Gastrocnemius medialis (tissue), 4 donors: Measurements from ENCODE around the gene SLC66A2.

Experiments used
- CTCF ChIP-seq, 5 experiments: fragments of 450-650 bp in 3 of 5; fragments of 200-600 bp in 2 of 5; sonication (generic) in 2 of 5; IDR thresholded peaks in 4 of 5; conservative IDR thresholded peaks in 1 of 5; 1 replicate in 4 of 5; 2 replicates in 1 of 5; pipeline ENCODE4 v1.5.1; 2016 to 2019; ENCODE audit warnings: antibody characterized with exemption in 5 of 5, mild to moderate bottlenecking in 3 of 5, moderate library complexity in 3 of 5
- POLR2A ChIP-seq, 2 donors: fragments of 450-650 bp; IDR thresholded peaks; one replicate each; pipeline ENCODE4 v1.6.1; 2017; ENCODE audit warnings: antibody characterized with exemption in 2 of 2, mild to moderate bottlenecking in 2 of 2, moderate library complexity in 2 of 2

GRCh38 chr18:79875931-79876461 lies 75.5 kb downstream of the SLC66A2 start:
- TF ChIP-seq CTCF (IDR thresholded peaks at IDR 0.05 in 4 of 5, conservative IDR thresholded peaks at IDR 0.05 in 1 of 5): no peak
- TF ChIP-seq POLR2A (IDR thresholded peaks at IDR 0.05): no peak
